H1 (cell line): ENCODE measurements around the gene HEPHL1.

ENCODE experiments used
- EGR1 ChIP-seq: IDR thresholded peaks from 2 replicates; pipeline ENCODE4 v1.6.1; 2011; ENCODE audit warnings: low read depth, low read length, borderline replicate concordance
- EP300 ChIP-seq, 2 experiments: IDR thresholded peaks; 1 replicate in 1 of 2; 2 replicates in 1 of 2; pipeline ENCODE4 v1.6.1; 2011 to 2012; ENCODE audit warnings: low read depth in 2 of 2, low read length in 2 of 2, mild to moderate bottlenecking in 2 of 2, borderline replicate concordance in 1 of 2, inconsistent platforms in 1 of 2, moderate library complexity in 1 of 2

DNA sequence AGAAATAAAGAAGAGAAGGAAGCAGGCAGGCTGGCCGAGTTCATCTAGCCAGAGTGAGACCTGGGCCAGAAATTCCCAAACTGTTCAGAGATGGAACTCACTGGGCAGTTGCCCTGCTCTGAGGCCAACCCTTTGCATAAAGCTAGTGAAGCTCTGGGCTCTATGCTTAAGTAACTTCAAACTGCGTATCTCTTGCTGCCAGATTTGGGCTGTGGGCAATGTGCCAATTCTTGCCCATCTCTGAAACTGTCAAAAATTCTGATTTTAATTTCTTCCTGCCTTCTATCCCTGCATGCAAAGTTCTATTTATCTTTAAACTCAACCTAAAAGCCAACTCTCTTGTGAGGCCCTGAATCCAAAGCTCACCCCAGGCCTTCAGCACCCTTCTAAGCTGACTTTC lies 36.2 kb upstream of the HEPHL1 start:
- TF ChIP-seq EP300 (IDR thresholded peaks at IDR 0.05; ENCODE audit: borderline replicate concordance in 1 of 2, low read depth in 2 of 2, low read length in 2 of 2): no peak
- TF ChIP-seq EGR1: no peak
